Choroid plexus epithelial cell (primary cell): ENCODE measurements around the gene CLBA1.

ENCODE experiments used
- DNase-seq: peaks from one replicate; pipeline ENCODE4 v3.0.0-alpha.2; 2010; ENCODE audit warnings: low read depth
- H3K4me3 ChIP-seq: 2 replicates; pipeline ENCODE4 v1.5.1; 2011; ENCODE audit warnings: low read depth, mild to moderate bottlenecking, control low read depth, low read length, moderate library complexity
- TF ChIP-seq, protein P1 (sequence below): conservative IDR thresholded peaks from 2 replicates; pipeline ENCODE4 v1.5.1; 2011; ENCODE audit warnings: low read depth, mild to moderate bottlenecking, control low read depth, inconsistent platforms, low read length, moderate library complexity

The CLBA1 gene

DNA sequence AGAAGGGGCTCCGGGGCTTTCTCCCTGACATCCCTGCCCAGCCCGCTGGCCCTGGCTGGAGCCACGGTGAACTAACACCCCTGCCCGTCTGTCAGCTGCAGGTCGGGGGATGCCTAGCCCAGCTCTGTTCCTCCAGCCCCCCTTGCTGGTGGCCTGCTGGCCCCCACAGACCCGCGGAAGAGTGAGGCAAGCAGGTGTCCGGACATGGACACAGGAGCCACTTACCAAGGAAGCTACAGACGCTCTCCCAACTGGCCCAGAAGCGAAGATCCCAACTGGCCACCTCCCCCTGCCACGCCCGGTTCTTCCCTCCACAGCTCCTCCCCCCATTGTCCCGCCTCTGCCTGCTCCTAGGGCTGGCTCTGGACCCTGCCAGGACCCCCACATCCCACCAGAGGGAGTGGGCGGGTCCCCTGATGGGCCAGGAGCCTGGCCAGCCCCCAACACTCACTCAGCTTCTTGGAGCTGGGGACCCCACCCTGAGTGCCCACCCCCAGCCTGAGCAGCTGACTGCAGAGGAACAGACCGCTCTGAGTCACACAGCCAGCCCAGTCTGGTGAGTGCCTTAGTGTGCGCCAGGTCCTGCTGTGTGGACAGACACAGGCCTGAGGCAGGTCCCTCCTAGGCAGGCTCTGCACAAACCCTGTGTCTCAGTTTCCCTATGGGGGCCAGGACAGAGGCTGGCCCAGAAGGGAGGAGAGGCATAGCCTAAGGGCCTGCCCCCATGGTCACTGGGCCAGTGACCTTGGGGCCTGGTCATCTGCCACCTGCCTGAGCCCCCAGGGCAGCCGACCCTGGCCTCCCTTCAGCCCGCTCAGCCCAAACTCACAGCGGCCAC lies 15.1 kb upstream of the CLBA1 start:
- DNase-seq, result peak; percentile 89
- no peak overlapping the region for H3K4me3 ChIP-seq
- TF ChIP-seq, protein P1, sequence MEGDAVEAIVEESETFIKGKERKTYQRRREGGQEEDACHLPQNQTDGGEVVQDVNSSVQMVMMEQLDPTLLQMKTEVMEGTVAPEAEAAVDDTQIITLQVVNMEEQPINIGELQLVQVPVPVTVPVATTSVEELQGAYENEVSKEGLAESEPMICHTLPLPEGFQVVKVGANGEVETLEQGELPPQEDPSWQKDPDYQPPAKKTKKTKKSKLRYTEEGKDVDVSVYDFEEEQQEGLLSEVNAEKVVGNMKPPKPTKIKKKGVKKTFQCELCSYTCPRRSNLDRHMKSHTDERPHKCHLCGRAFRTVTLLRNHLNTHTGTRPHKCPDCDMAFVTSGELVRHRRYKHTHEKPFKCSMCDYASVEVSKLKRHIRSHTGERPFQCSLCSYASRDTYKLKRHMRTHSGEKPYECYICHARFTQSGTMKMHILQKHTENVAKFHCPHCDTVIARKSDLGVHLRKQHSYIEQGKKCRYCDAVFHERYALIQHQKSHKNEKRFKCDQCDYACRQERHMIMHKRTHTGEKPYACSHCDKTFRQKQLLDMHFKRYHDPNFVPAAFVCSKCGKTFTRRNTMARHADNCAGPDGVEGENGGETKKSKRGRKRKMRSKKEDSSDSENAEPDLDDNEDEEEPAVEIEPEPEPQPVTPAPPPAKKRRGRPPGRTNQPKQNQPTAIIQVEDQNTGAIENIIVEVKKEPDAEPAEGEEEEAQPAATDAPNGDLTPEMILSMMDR, result no peak

DNA sequence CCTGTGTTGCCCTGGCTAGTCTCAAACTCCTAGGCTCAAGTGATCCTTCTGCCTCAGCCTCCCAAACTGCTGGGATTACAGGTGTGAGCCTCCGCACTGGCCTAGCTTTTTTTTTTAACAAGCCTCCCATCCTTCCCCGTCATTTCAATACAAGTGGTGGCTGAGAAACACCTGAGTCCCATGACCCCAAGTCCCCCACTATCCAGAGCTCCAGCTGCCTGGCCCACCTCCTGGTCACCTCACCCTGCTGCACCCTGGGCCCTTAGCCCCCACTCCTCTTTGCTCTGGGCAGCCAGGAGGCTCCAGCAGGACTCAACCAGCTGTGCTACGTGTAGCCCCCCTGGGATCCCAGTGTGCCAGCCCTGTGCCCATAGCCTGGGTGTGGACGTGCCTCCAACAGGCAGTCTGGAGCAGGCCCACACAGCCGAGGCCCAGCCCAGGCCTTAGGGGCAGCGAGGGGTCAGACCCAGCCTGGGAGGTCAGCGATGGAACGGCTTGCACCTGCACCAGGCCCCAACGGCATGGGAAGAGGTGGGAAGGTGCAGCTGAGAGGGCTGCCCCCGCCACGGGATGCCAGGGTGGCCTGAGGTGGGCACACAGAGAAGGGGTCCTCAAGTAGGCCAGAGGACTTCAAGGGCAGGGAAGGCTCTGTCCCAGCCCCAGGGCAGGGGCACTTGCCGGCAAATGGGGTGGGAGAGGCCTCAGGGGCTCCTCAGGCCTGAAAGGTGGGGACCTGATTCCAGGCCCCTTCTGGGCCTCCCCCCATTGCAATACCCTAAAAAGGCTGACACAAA lies 13.9 kb upstream of the CLBA1 start:
- TF ChIP-seq, protein P1, result no peak
- H3K4me3 ChIP-seq, result no peak overlapping the region
- no peak for DNase-seq

DNA sequence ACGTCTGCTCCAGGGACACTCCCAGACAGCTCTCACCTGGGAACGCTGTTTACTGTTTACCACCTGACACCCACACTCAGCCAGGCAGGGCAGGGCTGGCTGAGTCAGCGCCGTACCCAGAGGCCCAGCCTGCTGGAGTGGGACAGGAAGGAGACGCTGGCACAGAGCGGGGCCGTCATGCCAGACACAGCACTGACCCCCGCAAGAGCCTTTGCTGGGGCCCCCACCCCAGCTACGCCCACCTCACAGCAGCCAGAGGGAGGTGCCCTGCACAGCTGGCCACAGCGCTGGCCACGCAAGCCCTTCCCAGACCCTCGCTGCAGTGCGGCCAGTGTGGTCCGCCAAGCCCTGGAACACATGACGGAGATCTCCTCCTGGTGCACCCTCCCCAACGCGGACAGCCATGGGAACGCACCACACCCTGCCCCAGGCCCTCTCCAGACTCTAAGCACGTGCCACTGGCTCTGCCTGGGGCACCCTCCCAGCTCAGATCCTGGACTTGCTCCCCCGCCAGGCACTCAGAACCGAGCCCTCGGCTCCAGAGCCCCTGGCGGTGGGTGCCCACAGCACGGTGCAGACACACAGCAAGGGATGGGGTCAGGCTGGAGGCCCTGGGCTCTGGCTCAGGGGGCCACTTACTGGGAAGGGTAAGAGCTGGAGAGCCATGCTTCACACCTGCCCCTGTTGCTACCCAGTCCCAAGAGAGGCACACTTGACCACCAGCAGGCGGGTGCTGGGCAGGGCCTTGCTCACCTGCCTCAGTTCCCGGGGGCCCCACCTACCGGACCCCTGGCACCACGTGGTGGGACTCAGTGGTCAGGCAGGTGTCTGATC lies 13.1 kb upstream of the CLBA1 start:
- H3K4me3 ChIP-seq, result no peak overlapping the region
- TF ChIP-seq, protein P1, result no peak

DNA sequence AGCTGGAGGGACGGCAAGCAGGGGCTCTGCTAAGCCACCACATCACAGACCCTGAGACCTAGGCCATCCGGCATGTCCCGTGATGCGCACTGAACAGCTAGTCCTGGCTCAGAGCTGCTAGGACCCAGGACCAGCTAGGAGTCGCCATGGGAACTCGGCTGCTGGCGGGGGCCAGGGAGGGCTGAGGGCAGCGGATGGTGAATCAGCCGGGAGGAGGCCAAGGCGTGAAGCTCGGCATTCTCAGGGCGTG lies 12.5 kb upstream of the CLBA1 start:
- DNase-seq, result peak; percentile 91
- no peak overlapping the region for H3K4me3 ChIP-seq
- TF ChIP-seq, protein P1, result no peak

More for the DNA sequence above, 13.1 kb upstream of the CLBA1 start:
- DNase-seq, result no peak

GRCh38 chr14:104973385-104974145 lies 12.0 kb upstream of the CLBA1 start:
- DNase-seq, result peak; percentile 49
- TF ChIP-seq, protein P1, result no peak
- no peak overlapping the region for H3K4me3 ChIP-seq

DNA sequence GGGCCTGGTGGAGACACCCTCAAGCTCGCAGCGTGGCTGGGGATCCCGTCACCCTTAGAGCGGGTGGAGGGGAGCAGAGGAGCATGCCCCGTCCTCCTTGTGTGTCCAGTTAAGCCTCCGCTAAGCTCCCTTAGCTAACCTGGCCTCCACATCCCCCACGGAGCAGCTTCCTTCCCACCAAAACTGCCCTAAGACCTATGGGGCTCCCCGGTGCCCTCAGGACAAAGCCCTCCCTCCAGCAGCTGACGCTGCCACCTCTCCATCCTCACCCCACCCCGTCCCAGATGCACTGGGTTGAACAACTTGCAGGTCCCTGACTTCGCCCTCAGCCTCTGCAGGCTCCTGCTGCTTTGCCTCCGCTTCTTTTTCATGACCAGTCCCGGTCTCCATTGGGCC lies 11.4 kb upstream of the CLBA1 start:
- TF ChIP-seq, protein P1, result no peak
- H3K4me3 ChIP-seq, result no peak overlapping the region
- no peak for DNase-seq
